Measurements from ENCODE around the gene H19.

GRCh38 chr11:1963864-1964263 lies 33.8 kb downstream of the H19 start:
- TF ChIP-seq, protein P1, sequence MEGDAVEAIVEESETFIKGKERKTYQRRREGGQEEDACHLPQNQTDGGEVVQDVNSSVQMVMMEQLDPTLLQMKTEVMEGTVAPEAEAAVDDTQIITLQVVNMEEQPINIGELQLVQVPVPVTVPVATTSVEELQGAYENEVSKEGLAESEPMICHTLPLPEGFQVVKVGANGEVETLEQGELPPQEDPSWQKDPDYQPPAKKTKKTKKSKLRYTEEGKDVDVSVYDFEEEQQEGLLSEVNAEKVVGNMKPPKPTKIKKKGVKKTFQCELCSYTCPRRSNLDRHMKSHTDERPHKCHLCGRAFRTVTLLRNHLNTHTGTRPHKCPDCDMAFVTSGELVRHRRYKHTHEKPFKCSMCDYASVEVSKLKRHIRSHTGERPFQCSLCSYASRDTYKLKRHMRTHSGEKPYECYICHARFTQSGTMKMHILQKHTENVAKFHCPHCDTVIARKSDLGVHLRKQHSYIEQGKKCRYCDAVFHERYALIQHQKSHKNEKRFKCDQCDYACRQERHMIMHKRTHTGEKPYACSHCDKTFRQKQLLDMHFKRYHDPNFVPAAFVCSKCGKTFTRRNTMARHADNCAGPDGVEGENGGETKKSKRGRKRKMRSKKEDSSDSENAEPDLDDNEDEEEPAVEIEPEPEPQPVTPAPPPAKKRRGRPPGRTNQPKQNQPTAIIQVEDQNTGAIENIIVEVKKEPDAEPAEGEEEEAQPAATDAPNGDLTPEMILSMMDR (IDR thresholded peaks at IDR 0.05) = no peak
- TF ChIP-seq POLR2AphosphoS5 (IDR thresholded peaks at IDR 0.05; ENCODE audit: low read depth, low read length) (no peak), USF2 (IDR thresholded peaks at IDR 0.05; ENCODE audit: borderline replicate concordance, low read depth, low read length) (no peak), YY1 (IDR thresholded peaks at IDR 0.05; ENCODE audit: low read depth) (no peak), GABPA (IDR thresholded peaks at IDR 0.05; ENCODE audit: low read depth) (no peak)
